Trophoblast cell (in vitro differentiated cells and primary cell): ENCODE results near the gene TSPAN5.

Experiments
- DNase-seq, 2 donors: peaks; one replicate each; pipeline ENCODE4 v3.0.0-alpha.2; 2016
- H2AFZ ChIP-seq: 2 replicates; pipeline ENCODE4 v1.6.1; 2013; ENCODE audit warnings: low read length, moderate library complexity, mild to moderate bottlenecking; ENCODE audit not compliant: insufficient read depth, poor library complexity
- H2AK5ac ChIP-seq: 2 replicates; pipeline ENCODE4 v1.6.1; 2013; ENCODE audit warnings: mild to moderate bottlenecking, low read length
- H2BK120ac ChIP-seq: 2 replicates; pipeline ENCODE4 v1.6.1; 2013; ENCODE audit warnings: low read length, mild to moderate bottlenecking, moderate library complexity; ENCODE audit not compliant: insufficient read depth, poor library complexity
- H2BK12ac ChIP-seq: 2 replicates; pipeline ENCODE4 v1.6.1; 2013; ENCODE audit warnings: mild to moderate bottlenecking, low read length, moderate library complexity
- H2BK5ac ChIP-seq: 2 replicates; pipeline ENCODE4 v1.6.1; 2013; ENCODE audit warnings: low read length, low read depth, moderate library complexity, mild to moderate bottlenecking; ENCODE audit not compliant: poor library complexity
- H3K14ac ChIP-seq: 2 replicates; pipeline ENCODE4 v1.6.1; 2013; ENCODE audit warnings: mild to moderate bottlenecking, low read length
- H3K18ac ChIP-seq: 2 replicates; pipeline ENCODE4 v1.6.1; 2013; ENCODE audit warnings: mild to moderate bottlenecking, low read length
- H3K23ac ChIP-seq: 2 replicates; pipeline ENCODE4 v1.6.1; 2013; ENCODE audit warnings: low read length
- H3K27ac ChIP-seq: 2 replicates; pipeline ENCODE4 v1.5.1; 2013; ENCODE audit warnings: low read depth, mild to moderate bottlenecking, inconsistent platforms, low read length, moderate library complexity
- H3K27me3 ChIP-seq: 2 replicates; pipeline ENCODE4 v1.6.1; 2013; ENCODE audit warnings: inconsistent platforms, mild to moderate bottlenecking, low read length, moderate library complexity; ENCODE audit not compliant: insufficient read depth
- H3K36me3 ChIP-seq, 2 experiments: 1 replicate in 1 of 2; 2 replicates in 1 of 2; pipeline ENCODE4 v1.6.1; 2013; ENCODE audit warnings: low read length in 2 of 2, mild to moderate bottlenecking in 2 of 2, moderate library complexity in 1 of 2; ENCODE audit not compliant: insufficient read depth in 2 of 2, control insufficient read depth in 1 of 2
- H3K4ac ChIP-seq: 2 replicates; pipeline ENCODE4 v1.6.1; 2013; ENCODE audit warnings: low read depth, mild to moderate bottlenecking, low read length, moderate library complexity
- H3K4me1 ChIP-seq, 2 experiments: 1 replicate in 1 of 2; 2 replicates in 1 of 2; pipeline ENCODE4 v1.6.1; 2013; ENCODE audit warnings: low read length in 2 of 2, mild to moderate bottlenecking in 2 of 2, moderate library complexity in 1 of 2; ENCODE audit not compliant: insufficient read depth in 2 of 2, control insufficient read depth in 1 of 2
- H3K4me2 ChIP-seq: 2 replicates; pipeline ENCODE4 v1.6.1; 2013; ENCODE audit warnings: inconsistent platforms, mild to moderate bottlenecking, low read length, moderate library complexity
- H3K4me3 ChIP-seq: 2 replicates; pipeline ENCODE4 v1.5.1; 2013; ENCODE audit warnings: mild to moderate bottlenecking, low read depth, low read length, inconsistent platforms
- H3K79me1 ChIP-seq: one replicate; pipeline ENCODE4 v1.6.1; 2013; ENCODE audit warnings: low read length
- H3K79me2 ChIP-seq: 2 replicates; pipeline ENCODE4 v1.6.1; 2013; ENCODE audit warnings: low read length, mild to moderate bottlenecking; ENCODE audit not compliant: control insufficient read depth, insufficient read depth, poor library complexity
- H3K9ac ChIP-seq: 2 replicates; pipeline ENCODE4 v1.6.1; 2013; ENCODE audit warnings: mild to moderate bottlenecking, low read length
- H3K9me3 ChIP-seq: 2 replicates; pipeline ENCODE4 v1.6.1; 2013; ENCODE audit warnings: low read depth, mild to moderate bottlenecking, control low read depth, inconsistent platforms, low read length; ENCODE audit not compliant: insufficient read depth
- H4K12ac ChIP-seq: 2 replicates; pipeline ENCODE4 v1.6.1; 2013; ENCODE audit warnings: low read depth, mild to moderate bottlenecking, low read length, moderate library complexity
- H4K8ac ChIP-seq: 2 replicates; pipeline ENCODE4 v1.6.1; 2013; ENCODE audit warnings: low read depth, mild to moderate bottlenecking, low read length, moderate library complexity
- H4K91ac ChIP-seq: one replicate; pipeline ENCODE4 v1.6.1; 2013; ENCODE audit warnings: low read depth, mild to moderate bottlenecking, low read length, moderate library complexity
- WGBS: extraction: QIAGEN DNeasy Blood & Tissue Kit; methylation state at CpG from one replicate; pipeline ENCODE4 v1.1.7; 2013; ENCODE audit warnings: missing lambda C conversion rate; ENCODE audit not compliant: insufficient read length, insufficient coverage; ENCODE audit errors: extremely low coverage; 5-methylcytosine and 5-hydroxymethylcytosine counted together

Gene TSPAN5

GRCh38 chr4:98652996-98653395 is 5.4 kb downstream of the TSPAN5 start:
- no peak overlapping the region for H3K23ac ChIP-seq
- no peak overlapping the region for H3K9ac ChIP-seq
- H3K18ac ChIP-seq, result no peak overlapping the region
- no peak overlapping the region for H3K4ac ChIP-seq
- H2BK12ac ChIP-seq, result no peak overlapping the region
- H3K14ac ChIP-seq, result no peak overlapping the region
- no peak overlapping the region for H2BK120ac ChIP-seq
- no peak overlapping the region for H4K12ac ChIP-seq
- no peaks in the 10 kb centered on the region for H3K36me3 ChIP-seq
- H3K4me3 ChIP-seq, result no peak overlapping the region
- no peak overlapping the region for H2AFZ ChIP-seq
- no peaks in the 10 kb centered on the region for H3K79me1 ChIP-seq
- H2BK5ac ChIP-seq, result no peak overlapping the region
- H4K8ac ChIP-seq, result no peak overlapping the region
- no peak overlapping the region for H3K27ac ChIP-seq
- WGBS, result no CpG with 5 or more reads among the region's 3 CpGs
- no peak overlapping the region for H3K4me2 ChIP-seq
- no peak overlapping the region for H2AK5ac ChIP-seq
- H3K27me3 ChIP-seq, result no peaks in the 10 kb centered on the region
- no peak overlapping the region for H4K91ac ChIP-seq
- peaks cover 0 to 8% of the 10 kb centered on the region in 2 experiments for H3K4me1 ChIP-seq
- H3K79me2 ChIP-seq, result peaks cover 2% of the 10 kb centered on the region
- DNase-seq, result no peak
- H3K9me3 ChIP-seq, result no peaks in the 10 kb centered on the region

GRCh38 chr4:98648602-98649001 is 9.8 kb downstream of the TSPAN5 start:
- Histone ChIP-seq H3K4ac (no peak overlapping the region), H3K9ac (no peak overlapping the region), H2AK5ac (no peak overlapping the region), H3K18ac (no peak overlapping the region), H4K8ac (no peak overlapping the region), H3K79me2 (peaks cover 2% of the 10 kb centered on the region), H3K79me1 (no peaks in the 10 kb centered on the region), H2BK5ac (no peak overlapping the region), H3K27ac (no peak overlapping the region), H2AFZ (no peak overlapping the region), H3K23ac (no peak overlapping the region), H4K12ac (no peak overlapping the region), H4K91ac (no peak overlapping the region), H3K4me1 (no peaks in the 10 kb centered on the region), H3K4me2 (no peak overlapping the region), H3K27me3 (no peaks in the 10 kb centered on the region), H3K9me3 (no peaks in the 10 kb centered on the region), H3K36me3 (no peaks in the 10 kb centered on the region), H2BK12ac (no peak overlapping the region), H3K4me3 (no peak overlapping the region), H2BK120ac (no peak overlapping the region), H3K14ac (no peak overlapping the region)
- WGBS, result no CpG with 5 or more reads among the region's 5 CpGs
- no peak for DNase-seq

GRCh38 chr4:98646422-98646821 is 12.0 kb downstream of the TSPAN5 start:
- Histone ChIP-seq H2BK120ac (no peak overlapping the region), H3K9me3 (no peaks in the 10 kb centered on the region), H2AK5ac (no peak overlapping the region), H4K8ac (no peak overlapping the region), H3K79me1 (no peaks in the 10 kb centered on the region), H3K4me3 (no peak overlapping the region), H3K18ac (no peak overlapping the region), H3K36me3 (no peaks in the 10 kb centered on the region), H3K4ac (no peak overlapping the region), H3K4me1 (no peaks in the 10 kb centered on the region), H4K12ac (no peak overlapping the region), H3K9ac (no peak overlapping the region), H2BK12ac (no peak overlapping the region), H2AFZ (no peak overlapping the region), H3K79me2 (peaks cover 2% of the 10 kb centered on the region), H3K4me2 (no peak overlapping the region), H3K14ac (no peak overlapping the region), H4K91ac (no peak overlapping the region), H3K27ac (no peak overlapping the region), H3K23ac (no peak overlapping the region), H2BK5ac (no peak overlapping the region), H3K27me3 (no peaks in the 10 kb centered on the region)
- DNase-seq, result no peak
- no CpG with 5 or more reads among the region's 3 CpGs for WGBS

- H3K4ac ChIP-seq, result no peak overlapping the region
- no peak for DNase-seq
- no CpG with 5 or more reads among the region's 6 CpGs for WGBS
Measured at GRCh38 chr4:98645527-98645926, 12.9 kb downstream of the TSPAN5 start.

More at GRCh38 chr4:98645527-98645926, 12.9 kb downstream of the TSPAN5 start:
- Histone ChIP-seq H4K12ac (no peak overlapping the region), H3K79me2 (peaks cover 2% of the 10 kb centered on the region), H3K9ac (no peak overlapping the region), H2BK12ac (no peak overlapping the region), H4K91ac (no peak overlapping the region), H2BK120ac (no peak overlapping the region), H3K4me1 (no peaks in the 10 kb centered on the region), H3K4me3 (no peak overlapping the region), H2AFZ (no peak overlapping the region), H3K36me3 (no peaks in the 10 kb centered on the region), H3K79me1 (no peaks in the 10 kb centered on the region), H3K9me3 (no peaks in the 10 kb centered on the region), H3K23ac (no peak overlapping the region), H2AK5ac (no peak overlapping the region), H3K14ac (no peak overlapping the region), H3K27ac (no peak overlapping the region), H4K8ac (no peak overlapping the region), H2BK5ac (no peak overlapping the region), H3K18ac (no peak overlapping the region), H3K27me3 (no peaks in the 10 kb centered on the region), H3K4me2 (no peak overlapping the region)
